ENCODE data around the gene OLFML2A.
A peak's percentile ranks its signal among the peaks of the same experiment; 100 is the strongest.

The OLFML2A gene

GRCh38 chr9:124857533-124858162 is 80.7 kb downstream of the OLFML2A start:
- DNase-seq = no peak

- no peak for DNase-seq
Observed at GRCh38 chr9:124858330-124859046, 81.6 kb downstream of the OLFML2A start.

GRCh38 chr9:124859803-124860581 is 83.1 kb downstream of the OLFML2A start:
- no peak for DNase-seq

GRCh38 chr9:124860582-124861341 is 83.8 kb downstream of the OLFML2A start:
- no peak for DNase-seq

- peak; percentile 96 for DNase-seq
Observed at GRCh38 chr9:124861342-124862229, 84.7 kb downstream of the OLFML2A start, which contains the start of the genes ARPC5L and RPL35. Gene ARPC5L, plus strand, starts transcription at chr9:124862130. Its CDS starts 7,161 bp downstream, at chr9:124869291. Gene RPL35, minus strand, starts transcription at chr9:124861957. Its CDS starts 45 bp downstream, at chr9:124861912.

- DNase-seq = no peak
Observed at GRCh38 chr9:124863371-124863871, 86.5 kb downstream of the OLFML2A start.
